ENCODE measurements around the gene KIAA1549. TPM values are rescaled to one million over a fixed set of nuclear protein-coding genes. Genes with fewer than 3 reads are reported as not detected.

Gene KIAA1549
- total RNA-seq, 1 experiment from 2014 or later: 18.7 TPM

GRCh38 chr7:138885383-138886147 is 95.6 kb downstream of the KIAA1549 start:
- POLR2A ChIA-PET: interaction anchor here (0.6 kb wide), 1 partner anchor 8 kb away, joined by 4 read pairs; no protein-coding TSS in a partner anchor
- peak; percentile 65; the same call in 1 of the 2 replicates for ATAC-seq

GRCh38 chr7:138882249-138882648 is 98.9 kb downstream of the KIAA1549 start:
- Mint-ChIP-seq H3K27me3 (ENCODE audit: low read depth) (no peaks in the 10 kb centered on the region), H3K36me3 (peaks cover 28% of the 10 kb centered on the region), H3K27ac (no peak overlapping the region; the same call in 1 of the 2 replicates), H3K9me3 (no peaks in the 10 kb centered on the region), H3K4me1 (peaks cover 8% of the 10 kb centered on the region), H3K4me3 (no peak overlapping the region)
- CTCF ChIA-PET: no interaction called here
- ATAC-seq (no peak), DNase-seq (ENCODE audit: low spot score) (no peak)
- POLR2A ChIA-PET: no interaction called here
- TF ChIP-seq, protein P1, sequence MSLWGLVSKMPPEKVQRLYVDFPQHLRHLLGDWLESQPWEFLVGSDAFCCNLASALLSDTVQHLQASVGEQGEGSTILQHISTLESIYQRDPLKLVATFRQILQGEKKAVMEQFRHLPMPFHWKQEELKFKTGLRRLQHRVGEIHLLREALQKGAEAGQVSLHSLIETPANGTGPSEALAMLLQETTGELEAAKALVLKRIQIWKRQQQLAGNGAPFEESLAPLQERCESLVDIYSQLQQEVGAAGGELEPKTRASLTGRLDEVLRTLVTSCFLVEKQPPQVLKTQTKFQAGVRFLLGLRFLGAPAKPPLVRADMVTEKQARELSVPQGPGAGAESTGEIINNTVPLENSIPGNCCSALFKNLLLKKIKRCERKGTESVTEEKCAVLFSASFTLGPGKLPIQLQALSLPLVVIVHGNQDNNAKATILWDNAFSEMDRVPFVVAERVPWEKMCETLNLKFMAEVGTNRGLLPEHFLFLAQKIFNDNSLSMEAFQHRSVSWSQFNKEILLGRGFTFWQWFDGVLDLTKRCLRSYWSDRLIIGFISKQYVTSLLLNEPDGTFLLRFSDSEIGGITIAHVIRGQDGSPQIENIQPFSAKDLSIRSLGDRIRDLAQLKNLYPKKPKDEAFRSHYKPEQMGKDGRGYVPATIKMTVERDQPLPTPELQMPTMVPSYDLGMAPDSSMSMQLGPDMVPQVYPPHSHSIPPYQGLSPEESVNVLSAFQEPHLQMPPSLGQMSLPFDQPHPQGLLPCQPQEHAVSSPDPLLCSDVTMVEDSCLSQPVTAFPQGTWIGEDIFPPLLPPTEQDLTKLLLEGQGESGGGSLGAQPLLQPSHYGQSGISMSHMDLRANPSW (CRISPR knock-in tag; conservative IDR thresholded peaks at IDR 0.05; ENCODE audit: low read depth): no peak
- TF ChIP-seq FOXJ3 (CRISPR knock-in tag; IDR thresholded peaks at IDR 0.05; ENCODE audit: borderline replicate concordance) (no peak), JAZF1 (CRISPR knock-in tag; IDR thresholded peaks at IDR 0.05) (no peak), FOXP1 (CRISPR knock-in tag; IDR thresholded peaks at IDR 0.05; ENCODE audit: borderline replicate concordance) (no peak)
- TF ChIP-seq, protein P2, sequence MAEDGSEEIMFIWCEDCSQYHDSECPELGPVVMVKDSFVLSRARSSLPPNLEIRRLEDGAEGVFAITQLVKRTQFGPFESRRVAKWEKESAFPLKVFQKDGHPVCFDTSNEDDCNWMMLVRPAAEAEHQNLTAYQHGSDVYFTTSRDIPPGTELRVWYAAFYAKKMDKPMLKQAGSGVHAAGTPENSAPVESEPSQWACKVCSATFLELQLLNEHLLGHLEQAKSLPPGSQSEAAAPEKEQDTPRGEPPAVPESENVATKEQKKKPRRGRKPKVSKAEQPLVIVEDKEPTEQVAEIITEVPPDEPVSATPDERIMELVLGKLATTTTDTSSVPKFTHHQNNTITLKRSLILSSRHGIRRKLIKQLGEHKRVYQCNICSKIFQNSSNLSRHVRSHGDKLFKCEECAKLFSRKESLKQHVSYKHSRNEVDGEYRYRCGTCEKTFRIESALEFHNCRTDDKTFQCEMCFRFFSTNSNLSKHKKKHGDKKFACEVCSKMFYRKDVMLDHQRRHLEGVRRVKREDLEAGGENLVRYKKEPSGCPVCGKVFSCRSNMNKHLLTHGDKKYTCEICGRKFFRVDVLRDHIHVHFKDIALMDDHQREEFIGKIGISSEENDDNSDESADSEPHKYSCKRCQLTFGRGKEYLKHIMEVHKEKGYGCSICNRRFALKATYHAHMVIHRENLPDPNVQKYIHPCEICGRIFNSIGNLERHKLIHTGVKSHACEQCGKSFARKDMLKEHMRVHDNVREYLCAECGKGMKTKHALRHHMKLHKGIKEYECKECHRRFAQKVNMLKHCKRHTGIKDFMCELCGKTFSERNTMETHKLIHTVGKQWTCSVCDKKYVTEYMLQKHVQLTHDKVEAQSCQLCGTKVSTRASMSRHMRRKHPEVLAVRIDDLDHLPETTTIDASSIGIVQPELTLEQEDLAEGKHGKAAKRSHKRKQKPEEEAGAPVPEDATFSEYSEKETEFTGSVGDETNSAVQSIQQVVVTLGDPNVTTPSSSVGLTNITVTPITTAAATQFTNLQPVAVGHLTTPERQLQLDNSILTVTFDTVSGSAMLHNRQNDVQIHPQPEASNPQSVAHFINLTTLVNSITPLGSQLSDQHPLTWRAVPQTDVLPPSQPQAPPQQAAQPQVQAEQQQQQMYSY (CRISPR knock-in tag; IDR thresholded peaks at IDR 0.05): no peak
- TF ChIP-seq, protein P3, sequence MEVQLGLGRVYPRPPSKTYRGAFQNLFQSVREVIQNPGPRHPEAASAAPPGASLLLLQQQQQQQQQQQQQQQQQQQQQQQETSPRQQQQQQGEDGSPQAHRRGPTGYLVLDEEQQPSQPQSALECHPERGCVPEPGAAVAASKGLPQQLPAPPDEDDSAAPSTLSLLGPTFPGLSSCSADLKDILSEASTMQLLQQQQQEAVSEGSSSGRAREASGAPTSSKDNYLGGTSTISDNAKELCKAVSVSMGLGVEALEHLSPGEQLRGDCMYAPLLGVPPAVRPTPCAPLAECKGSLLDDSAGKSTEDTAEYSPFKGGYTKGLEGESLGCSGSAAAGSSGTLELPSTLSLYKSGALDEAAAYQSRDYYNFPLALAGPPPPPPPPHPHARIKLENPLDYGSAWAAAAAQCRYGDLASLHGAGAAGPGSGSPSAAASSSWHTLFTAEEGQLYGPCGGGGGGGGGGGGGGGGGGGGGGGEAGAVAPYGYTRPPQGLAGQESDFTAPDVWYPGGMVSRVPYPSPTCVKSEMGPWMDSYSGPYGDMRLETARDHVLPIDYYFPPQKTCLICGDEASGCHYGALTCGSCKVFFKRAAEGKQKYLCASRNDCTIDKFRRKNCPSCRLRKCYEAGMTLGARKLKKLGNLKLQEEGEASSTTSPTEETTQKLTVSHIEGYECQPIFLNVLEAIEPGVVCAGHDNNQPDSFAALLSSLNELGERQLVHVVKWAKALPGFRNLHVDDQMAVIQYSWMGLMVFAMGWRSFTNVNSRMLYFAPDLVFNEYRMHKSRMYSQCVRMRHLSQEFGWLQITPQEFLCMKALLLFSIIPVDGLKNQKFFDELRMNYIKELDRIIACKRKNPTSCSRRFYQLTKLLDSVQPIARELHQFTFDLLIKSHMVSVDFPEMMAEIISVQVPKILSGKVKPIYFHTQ (CRISPR knock-in tag; IDR thresholded peaks at IDR 0.05): no peak

More at GRCh38 chr7:138885383-138886147, 95.6 kb downstream of the KIAA1549 start:
- H3K9me3 Mint-ChIP-seq: no peaks in the 10 kb centered on the region
- no peak for DNase-seq (ENCODE audit: low spot score)
- TF ChIP-seq OVOL2 (CRISPR knock-in tag; IDR thresholded peaks at IDR 0.05; ENCODE audit: borderline replicate concordance) (no peak), NR2C2 (CRISPR knock-in tag; IDR thresholded peaks at IDR 0.05) (no peak), JAZF1 (CRISPR knock-in tag; IDR thresholded peaks at IDR 0.05) (no peak), ATF1 (CRISPR knock-in tag; IDR thresholded peaks at IDR 0.05) (no peak), ZNF396 (CRISPR knock-in tag; IDR thresholded peaks at IDR 0.05; ENCODE audit: borderline replicate concordance) (no peak), NFATC4 (CRISPR knock-in tag; IDR thresholded peaks at IDR 0.05) (no peak), NR1H2 (CRISPR knock-in tag; IDR thresholded peaks at IDR 0.05) (no peak), ELF4 (CRISPR knock-in tag; IDR thresholded peaks at IDR 0.05; ENCODE audit: low read depth) (no peak), FOXK1 (CRISPR knock-in tag; IDR thresholded peaks at IDR 0.05) (no peak), MYBL2 (CRISPR knock-in tag; IDR thresholded peaks at IDR 0.05) (no peak), CBFB (CRISPR knock-in tag; IDR thresholded peaks at IDR 0.05; ENCODE audit: low read depth) (no peak), ZNF263 (CRISPR knock-in tag; IDR thresholded peaks at IDR 0.05; ENCODE audit: low read depth) (no peak), RORB (CRISPR knock-in tag; IDR thresholded peaks at IDR 0.05) (no peak)
- TF ChIP-seq, protein P4, sequence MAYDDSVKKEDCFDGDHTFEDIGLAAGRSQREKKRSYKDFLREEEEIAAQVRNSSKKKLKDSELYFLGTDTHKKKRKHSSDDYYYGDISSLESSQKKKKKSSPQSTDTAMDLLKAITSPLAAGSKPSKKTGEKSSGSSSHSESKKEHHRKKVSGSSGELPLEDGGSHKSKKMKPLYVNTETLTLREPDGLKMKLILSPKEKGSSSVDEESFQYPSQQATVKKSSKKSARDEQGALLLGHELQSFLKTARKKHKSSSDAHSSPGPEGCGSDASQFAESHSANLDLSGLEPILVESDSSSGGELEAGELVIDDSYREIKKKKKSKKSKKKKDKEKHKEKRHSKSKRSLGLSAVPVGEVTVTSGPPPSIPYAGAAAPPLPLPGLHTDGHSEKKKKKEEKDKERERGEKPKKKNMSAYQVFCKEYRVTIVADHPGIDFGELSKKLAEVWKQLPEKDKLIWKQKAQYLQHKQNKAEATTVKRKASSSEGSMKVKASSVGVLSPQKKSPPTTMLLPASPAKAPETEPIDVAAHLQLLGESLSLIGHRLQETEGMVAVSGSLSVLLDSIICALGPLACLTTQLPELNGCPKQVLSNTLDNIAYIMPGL (CRISPR knock-in tag; IDR thresholded peaks at IDR 0.05): no peak
- TF ChIP-seq, protein P5, sequence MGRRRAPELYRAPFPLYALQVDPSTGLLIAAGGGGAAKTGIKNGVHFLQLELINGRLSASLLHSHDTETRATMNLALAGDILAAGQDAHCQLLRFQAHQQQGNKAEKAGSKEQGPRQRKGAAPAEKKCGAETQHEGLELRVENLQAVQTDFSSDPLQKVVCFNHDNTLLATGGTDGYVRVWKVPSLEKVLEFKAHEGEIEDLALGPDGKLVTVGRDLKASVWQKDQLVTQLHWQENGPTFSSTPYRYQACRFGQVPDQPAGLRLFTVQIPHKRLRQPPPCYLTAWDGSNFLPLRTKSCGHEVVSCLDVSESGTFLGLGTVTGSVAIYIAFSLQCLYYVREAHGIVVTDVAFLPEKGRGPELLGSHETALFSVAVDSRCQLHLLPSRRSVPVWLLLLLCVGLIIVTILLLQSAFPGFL (CRISPR knock-in tag; IDR thresholded peaks at IDR 0.05; ENCODE audit: borderline replicate concordance): no peak
- TF ChIP-seq, protein P6, sequence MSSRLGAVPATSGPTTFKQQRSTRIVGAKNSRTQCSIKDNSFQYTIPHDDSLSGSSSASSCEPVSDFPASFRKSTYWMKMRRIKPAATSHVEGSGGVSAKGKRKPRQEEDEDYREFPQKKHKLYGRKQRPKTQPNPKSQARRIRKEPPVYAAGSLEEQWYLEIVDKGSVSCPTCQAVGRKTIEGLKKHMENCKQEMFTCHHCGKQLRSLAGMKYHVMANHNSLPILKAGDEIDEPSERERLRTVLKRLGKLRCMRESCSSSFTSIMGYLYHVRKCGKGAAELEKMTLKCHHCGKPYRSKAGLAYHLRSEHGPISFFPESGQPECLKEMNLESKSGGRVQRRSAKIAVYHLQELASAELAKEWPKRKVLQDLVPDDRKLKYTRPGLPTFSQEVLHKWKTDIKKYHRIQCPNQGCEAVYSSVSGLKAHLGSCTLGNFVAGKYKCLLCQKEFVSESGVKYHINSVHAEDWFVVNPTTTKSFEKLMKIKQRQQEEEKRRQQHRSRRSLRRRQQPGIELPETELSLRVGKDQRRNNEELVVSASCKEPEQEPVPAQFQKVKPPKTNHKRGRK (CRISPR knock-in tag; IDR thresholded peaks at IDR 0.05; ENCODE audit: borderline replicate concordance): no peak
- no peak overlapping the region for H3K4me3 Mint-ChIP-seq
- H3K27me3 Mint-ChIP-seq (ENCODE audit: low read depth): no peaks in the 10 kb centered on the region
- H3K36me3 Mint-ChIP-seq: peaks cover 17% of the 10 kb centered on the region
- CTCF ChIA-PET: interaction anchor here (0.5 to 1.7 kb wide), 19 partner anchors 8 to 1064 kb away, joined by 3 to 6 read pairs (median 4); partner anchors contain the start of genes ATP6V0A4, KIAA1549 and TMEM213
- 0 out of 2 replicates have a peak overlapping the region, but pooled peaks have one; percentile 29 for H3K27ac Mint-ChIP-seq
- H3K4me1 Mint-ChIP-seq: peaks cover 10% of the 10 kb centered on the region

All from WTC11 (cell line).